DLD1 (cell line): ENCODE results near the gene ITGB4.

Experiments
- in situ Hi-C: cut with HindIII; loops from 2 replicates; pipeline ENCODE4 v1.10.0; 2017; ENCODE audit warnings: low sequenced_read_pairs

Gene ITGB4

DNA sequence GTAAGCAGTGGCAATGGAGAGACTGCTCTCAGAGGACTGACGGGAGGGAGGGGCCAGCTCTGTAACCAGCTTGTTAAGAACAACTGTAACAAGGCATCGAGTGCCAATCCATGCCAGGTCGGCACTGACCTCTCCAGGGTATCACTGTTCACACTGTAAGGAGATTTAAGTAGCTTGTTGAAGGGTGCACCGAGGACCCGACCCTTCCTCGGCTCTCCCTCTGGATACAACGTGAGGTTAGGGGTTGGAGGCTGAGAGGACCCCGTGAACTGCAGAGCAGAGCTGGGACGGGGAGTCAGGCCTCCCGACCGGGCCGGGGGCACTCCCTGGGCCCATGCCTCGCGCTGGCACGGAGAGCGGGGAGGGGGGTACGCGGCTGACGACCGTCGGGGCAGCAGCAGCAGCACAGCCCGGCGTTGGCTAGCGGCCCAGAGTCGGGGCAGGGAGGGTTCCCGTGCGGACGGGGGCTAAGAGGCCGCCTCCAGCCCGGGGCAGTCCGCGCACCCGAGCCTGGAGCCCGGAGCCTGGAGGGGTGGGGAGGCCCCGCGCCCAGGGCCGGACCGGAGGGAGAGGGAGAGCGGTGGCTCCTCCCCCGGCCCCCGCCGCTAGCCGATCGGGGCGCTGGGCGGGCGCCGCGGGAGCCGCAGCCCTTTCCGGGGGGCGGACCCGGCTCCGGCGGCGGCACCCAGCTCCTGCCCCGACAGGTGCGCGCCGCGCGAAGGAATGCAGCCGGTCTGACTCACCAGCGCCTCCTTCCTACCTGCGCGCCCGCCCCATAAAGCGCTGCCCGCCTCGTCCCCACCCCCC, at the start of gene ITGB4:
Gene ITGB4, plus strand, starts transcription at position 804 of the 807 bp plus-strand sequence. CDS start 3,245 bp downstream, outside the sequence.
- in situ Hi-C loops = loop anchor here (10.0 kb wide), 1 partner anchor 46 kb away; no protein-coding TSS in a partner anchor

DNA sequence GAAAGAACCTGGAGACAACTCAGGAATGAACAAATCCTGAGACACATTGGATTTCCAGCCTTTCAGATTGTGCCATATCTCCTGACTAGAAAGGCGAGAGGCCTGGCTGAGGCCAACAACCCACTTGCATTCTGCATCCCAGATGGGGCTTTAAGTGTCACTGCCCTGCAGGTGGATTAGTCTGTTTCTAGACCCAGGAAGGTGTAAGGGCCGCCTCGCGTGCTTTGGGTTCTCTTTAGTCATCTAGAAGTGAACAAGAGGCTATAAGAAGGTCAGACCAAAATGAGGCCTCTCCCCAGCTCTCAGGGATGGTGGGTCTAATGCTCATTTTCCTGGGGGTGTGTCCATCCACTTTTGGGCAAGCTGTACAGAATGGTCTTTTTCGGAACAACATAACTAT, 49.2 kb upstream of the ITGB4 start:
- in situ Hi-C loops = loop anchor here (10.0 kb wide), 1 partner anchor 53 kb away; the partner anchor contains the start of gene ITGB4

DNA sequence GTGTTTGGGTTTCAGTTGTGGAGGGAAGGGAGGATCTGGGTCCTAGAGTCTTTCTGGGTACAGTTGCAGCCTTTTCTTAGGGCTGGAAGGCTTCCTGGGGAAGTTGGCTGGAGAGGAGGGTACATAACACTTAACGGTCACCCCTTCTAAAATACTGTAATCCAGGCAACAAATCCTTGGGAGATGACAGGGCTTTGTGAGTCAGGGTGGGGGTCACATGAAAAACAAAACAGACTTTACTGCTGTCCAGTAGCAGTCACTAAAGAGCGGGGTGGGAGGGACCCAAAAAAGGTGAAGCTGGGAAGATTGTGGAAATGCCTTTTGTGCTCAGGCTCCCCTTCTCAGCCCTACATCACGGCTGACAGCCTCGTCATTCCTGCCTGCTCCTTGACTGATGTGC, 47.8 kb upstream of the ITGB4 start:
- in situ Hi-C loops = loop anchor here (10.0 kb wide), 1 partner anchor 51 kb away; the partner anchor contains the start of gene ITGB4

DNA sequence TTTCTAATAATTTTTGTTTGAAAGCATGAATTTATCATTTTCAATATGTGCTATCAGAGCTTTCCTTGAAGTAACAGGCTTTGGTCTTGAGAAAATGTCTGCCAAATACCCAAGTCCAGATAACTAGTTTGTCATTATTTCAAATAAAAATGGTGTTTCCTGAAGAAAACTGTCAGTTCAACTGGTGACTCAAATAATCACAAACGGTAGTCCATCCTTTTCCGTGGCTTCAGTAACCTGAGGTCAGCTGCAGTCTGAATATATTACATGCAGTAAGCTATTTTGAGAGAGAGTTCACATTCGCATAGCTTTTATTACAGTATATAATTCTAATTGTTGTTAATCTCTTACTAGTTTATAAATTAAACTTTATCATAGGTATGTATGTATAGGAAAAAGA, 44.8 kb upstream of the ITGB4 start:
- in situ Hi-C loops = loop anchor here (10.0 kb wide), 1 partner anchor 48 kb away; the partner anchor contains the start of gene ITGB4

DNA sequence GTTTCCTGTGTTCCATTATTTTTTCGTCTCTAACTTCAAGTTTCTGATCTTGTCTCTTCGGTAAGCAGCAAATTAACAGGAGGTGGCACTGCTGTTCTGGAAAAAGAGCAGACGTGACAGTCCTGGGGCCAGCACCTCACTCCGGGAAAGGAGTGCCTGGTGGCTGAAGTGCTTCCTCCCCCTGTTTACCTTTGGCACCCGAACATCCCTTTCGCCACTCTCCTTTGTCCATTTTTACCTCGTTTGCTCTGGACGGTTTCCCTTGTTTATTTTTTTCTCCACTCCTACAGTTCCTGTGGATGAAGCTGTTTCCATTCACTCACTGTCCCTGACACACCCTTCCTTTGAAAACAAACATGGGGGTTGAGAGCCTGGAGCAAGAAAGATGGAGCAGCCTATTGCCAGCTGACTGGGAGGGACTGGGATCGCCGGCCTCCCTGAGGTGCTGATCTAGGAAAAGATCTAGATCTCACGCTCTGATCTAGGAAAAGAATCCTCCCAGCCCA, 41.5 kb upstream of the ITGB4 start:
- in situ Hi-C loops = loop anchor here (10.0 kb wide), 1 partner anchor 45 kb away; the partner anchor contains the start of gene ITGB4

DNA sequence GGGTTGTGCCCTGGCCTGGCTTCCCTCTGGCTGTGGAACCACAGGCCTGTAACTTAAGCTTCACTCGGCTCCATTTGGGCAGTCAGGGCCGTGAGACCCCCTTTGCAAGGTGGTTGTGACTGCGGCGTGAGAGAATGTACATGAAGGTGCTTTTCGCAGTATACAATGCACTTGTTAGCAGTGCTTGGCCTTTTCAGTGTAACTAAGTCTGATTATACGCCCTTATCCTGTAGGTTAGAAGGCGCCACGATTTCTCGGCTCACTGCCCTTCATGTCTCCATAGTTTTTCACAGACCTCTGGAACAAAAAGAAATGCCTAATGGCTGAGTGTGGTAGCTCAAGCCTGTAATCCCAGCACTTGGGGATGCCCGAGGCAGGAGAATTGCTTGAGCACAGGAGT, 40.8 kb upstream of the ITGB4 start:
- in situ Hi-C loops = no loop called here

DNA sequence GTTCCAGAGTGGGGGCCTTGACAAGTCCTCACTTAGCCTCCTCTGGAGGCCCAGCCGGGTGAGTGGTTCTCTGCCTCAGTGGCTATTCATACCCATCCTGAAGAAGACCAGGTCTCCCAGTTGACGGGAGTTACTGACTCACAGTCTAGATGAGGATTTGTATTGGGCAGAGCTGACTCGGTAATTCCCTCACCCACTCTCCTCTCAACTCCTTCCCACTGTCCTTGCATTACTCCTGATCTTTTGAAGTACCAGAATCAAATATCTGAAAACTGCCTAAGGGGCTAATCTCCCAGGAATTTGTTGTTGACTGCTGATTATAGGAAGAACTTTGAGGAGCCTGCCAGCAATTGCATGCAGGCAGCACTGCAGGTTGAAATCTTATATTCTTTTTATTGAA, 40.0 kb upstream of the ITGB4 start:
- in situ Hi-C loops = no loop called here

DNA sequence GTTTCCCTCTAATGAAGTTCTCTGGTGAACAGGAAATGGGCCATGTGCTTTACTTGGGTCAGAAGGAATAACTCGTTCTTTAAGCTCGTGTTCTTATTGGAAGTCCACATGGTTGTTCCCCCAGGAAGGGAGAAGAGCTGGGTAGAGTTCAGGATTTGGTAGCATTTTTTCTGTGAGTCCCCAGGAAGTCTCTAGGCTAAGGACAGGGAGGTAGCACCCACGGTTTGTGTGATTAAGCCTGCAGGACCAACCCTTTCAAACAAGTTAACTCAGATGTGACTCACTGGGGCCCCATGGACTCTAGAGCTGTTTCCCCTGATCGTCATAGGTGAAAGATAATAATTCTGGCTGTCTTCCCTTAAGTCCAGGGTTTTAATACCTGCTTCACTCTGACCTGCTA, 37.7 kb upstream of the ITGB4 start:
- in situ Hi-C loops = no loop called here

DNA sequence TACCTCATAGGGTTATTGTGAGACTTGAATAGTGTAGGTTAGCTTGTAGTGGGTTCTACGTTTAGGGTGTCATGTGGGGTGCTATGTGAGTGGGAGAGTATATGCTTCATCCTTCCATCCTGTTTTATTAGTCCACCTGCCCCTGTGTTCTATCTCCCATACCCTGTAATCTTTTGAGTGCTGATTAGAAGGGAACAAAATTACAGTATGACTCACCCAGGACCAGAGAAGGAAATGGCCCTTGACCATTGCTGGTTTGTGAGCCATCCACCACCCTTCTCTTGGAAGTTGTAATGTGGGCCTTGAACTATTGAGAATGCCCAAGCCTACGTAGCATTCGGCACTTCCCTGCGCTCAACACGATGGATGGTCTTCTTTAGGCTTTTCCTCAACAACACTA, 37.0 kb upstream of the ITGB4 start:
- in situ Hi-C loops = no loop called here

DNA sequence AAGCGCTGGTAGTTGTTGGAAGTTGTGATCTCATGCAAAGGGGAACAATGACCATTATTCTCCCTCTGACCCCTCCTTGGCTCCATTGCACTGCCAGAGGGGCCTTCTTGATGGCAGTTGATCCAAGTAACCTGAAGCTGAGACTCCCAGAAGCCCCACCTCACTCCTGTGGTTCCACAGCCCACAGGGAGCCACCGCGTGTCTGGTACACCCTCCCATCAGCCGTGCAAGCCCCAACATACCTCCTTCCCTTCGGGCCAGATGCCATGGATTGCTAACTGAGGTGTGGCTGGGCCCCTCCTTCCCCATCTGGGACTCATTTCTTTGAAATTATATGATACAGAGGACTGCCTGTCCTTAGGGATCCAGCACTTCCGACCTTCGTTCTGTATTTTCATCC, 36.3 kb upstream of the ITGB4 start:
- in situ Hi-C loops = no loop called here

DNA sequence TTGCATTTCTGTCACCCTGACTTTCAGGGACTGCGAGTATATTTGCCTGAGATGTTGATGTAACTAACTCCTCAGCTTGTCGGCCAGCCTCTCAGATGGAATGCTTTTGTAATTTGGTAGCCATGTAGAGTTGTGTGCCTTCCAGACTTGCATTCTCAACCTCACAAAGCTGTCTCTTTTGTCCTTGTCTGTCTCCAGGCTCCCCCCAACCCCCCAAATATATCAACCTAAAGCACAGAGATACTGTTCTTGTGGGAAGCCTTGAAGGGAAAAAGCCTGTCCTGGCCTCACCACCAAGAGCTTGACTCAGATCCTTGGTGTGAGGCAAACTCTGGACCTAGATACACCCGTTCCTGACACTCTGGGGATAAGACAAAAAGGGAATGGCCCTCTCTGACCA, 35.8 kb upstream of the ITGB4 start:
- in situ Hi-C loops = no loop called here

DNA sequence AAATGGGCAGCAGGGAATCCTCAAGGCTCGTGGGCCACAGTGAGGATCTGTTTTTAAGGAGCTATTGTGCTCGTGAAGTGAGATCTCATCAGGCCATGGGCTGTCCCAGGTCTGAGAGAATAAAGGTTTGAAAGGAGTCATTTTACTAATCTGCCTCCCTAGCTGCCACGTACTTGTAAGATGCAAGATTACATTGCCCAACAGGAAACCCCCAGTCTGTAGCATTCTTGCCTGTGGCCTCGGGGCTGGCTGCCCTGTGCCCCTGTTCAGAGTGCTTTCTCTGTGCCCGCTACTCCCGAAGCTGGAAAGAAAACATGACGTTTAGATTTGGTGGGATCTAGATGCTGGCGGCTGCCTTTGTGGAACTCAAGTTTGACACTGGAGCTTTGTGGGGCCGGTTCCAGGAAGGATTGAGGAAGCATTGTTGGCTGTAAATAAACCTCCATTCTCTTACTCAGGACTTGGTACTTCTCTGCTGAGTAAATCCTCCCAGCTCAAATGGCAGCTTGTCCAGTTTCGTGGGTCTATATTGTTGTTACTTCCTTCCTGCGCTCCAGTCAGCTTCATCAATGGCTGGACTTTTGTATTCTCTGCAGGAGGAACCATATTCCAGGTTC, 32.9 kb upstream of the ITGB4 start:
- in situ Hi-C loops = no loop called here

DNA sequence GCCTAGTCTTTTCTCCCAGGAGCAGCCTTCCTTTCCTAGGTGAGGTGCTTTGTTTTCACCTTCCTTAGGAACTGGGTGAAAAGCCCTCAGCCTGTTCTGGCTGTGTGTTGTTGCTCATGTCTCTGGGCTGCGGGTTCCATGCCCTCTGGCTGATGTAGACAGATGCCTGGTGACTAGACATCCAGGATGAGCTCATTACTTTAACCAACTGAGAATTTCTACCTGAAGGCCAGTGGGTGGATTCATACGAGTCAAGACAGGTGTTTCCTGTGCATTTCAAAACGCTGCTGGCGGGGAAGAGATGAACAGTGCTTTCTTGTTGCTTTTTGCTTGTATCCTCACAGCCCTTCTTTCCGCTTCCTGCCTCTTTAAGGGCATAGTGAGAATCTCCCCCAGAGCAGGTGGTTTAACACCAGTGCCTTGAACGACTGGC, 31.8 kb upstream of the ITGB4 start:
- in situ Hi-C loops = no loop called here

DNA sequence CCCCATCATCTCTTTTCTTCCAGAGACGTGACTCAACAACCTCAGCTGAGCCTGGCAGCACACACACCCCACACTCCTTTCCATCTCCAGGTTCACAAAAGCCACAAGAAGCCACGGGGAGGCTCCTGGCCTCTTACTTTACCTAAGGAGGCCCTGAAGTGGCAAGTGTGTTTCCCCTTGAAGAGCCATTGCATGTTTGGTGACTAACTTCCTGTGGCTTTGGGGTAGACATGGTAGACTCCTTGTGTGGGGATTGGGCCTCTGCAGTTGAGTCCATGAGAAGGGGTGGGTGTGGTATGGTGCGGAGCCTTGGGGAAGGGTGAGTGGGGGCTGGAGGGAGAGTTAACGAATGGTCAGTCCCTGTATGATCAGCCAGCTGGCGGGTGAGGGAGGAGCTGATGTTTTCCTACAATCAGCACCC, 29.9 kb upstream of the ITGB4 start:
- in situ Hi-C loops = no loop called here

DNA sequence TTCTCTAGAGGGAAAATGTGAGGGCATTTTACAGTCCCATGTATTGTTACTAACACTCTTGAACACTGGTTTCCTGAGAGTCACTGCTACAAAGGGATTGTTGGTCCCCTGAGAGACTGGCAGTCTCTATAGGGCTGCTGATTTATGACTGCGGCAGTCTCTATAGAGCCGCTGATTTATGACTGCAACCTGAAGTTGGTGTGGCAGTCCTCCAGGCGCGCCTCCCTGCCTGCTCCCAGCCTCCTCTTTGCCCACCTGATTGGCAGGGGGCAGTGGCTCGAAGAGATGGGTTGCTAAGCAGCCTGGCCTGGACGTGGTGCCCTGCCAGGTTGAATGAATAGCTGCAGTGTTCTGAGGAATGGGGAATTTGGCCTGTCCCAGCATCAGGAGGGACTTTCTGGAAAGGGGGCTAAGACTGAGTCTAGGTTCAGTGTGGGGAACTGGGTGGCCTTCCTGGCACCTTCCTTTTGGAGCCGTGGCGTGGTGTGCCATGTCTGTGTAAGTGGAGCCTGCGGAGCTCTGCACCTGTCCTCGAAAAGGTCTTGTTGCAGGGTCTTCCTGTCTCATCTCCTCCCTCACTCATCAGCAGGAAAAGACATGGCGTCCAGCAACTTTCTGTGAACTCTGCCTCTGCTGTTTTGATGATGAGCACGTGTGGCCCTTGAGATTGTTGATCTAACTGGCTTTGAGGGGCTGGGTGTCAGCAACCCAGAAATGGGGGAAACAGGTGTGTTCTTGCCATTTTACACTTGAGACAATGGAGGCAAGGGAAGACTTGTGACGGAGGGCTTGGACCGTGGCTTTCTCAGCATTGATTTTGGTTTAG, 29.2 kb upstream of the ITGB4 start:
- in situ Hi-C loops = no loop called here

DNA sequence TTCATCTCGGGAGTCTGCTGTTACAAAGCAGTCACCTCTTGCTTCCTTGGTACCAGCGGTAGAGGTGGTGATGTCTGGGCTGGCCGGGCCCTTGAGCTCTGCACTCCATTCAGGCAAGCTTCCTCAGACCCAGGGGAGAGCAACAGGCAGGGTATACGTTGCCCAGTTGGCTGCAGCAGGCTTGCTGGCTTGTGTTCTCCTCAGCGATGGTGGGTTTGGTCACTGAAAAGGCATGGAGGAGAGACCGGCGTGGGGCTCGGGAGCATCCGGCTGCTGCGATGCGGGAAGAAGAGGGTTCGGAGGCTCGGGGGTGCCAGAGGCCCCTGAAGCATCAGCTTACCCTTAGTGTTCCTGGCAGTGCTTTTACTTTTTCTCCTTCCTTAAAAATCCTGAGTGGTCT, 28.3 kb upstream of the ITGB4 start:
- in situ Hi-C loops = no loop called here

DNA sequence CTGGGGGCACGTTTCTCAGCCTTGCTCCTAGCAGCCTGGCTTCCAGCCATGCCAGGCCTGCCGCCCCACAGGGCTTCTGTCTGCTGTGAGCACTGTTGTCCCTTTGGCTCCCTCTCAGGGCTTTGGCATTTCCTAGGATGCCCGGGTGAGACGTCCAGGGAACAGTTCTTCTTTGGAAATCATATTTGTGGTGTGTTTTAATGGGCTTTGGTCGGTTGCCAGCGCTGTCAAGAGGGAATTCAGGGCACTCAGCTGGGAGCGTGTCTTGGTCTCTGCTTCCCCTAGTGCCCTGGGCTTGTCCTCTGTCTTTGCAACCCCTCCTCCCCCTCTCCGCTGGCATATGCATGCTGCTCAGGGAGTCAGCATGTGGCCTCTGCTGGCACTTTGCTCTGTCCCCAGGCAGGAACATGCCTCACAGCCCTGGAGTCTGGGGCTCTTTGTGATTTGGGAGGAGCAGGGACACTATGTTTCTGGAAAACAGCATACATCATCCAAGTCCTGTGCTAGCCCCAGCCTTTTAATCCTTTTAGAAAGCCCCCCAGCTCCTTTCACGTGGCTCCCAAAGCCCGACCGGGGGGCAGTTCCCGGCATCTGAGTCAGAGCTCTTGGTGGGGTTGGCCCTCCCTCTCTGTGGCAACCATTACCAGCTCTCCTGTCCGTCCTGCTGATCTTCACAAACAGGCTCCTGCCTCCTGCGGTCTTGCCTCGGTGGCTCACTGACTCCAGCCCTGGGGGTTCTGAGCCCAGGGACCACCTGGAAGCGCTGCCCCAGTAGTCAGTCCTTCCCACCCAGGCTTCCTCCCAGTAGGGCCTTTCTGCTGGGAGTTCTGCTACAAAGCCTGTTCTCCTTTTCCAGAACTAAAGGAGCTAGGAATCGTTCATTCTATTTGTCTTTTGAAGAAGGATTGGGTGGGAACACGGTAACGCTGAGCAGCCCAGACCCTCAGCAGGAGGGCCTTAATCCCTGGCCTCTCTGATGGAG, 27.5 kb upstream of the ITGB4 start:
- in situ Hi-C loops = no loop called here

DNA sequence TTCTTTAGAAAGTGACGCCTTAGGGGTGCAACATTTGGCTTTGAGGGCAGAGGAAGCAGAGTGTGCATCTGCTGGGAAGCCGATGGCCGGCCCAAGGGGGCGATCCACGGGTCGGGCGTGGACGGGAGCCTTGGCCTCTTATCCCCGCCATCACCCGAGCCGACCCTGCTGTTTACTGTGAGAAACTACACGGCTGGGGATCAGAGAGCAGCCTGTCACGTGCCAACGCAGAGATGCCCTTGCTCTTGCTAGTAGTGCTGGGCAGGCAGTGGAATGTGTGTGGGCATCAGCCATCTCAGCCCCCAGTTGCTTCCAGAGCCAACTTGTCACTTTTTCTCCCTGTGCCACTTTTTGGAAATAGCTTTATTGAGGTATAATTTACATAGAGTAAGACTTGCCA, 26.7 kb upstream of the ITGB4 start:
- in situ Hi-C loops = no loop called here

DNA sequence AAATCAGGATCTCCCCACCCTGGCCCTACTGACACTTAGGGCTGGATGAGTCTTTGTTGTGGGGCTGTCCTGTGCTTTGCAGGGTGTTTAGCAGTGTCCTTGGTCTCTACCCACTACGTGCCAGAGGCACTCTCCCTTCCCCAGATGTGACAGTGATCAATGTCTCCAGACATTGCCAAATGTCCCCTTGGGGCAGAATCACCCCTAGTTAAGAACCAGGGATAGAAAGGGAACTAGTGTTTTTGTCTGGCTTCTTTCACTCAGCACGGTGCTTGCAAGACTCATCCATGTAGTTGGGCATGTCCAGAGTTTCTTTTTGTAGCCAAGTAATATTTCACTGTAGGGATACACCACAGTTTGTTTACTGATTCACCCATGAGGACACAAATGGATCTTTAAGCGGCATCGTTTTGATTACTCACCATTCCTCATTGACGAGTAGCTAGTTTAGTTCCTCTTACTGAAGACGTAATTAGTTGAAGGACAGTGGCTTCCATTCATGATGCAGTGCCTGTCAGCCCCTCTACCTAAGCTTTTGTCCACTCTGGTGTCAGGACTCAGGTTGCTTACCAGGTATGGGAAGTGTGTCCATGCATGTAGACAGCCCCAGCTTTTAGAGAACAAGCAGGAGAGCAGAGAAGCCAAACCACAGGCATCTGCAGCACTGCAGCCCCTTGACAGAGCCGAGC, 26.0 kb upstream of the ITGB4 start:
- in situ Hi-C loops = no loop called here
